ENCODE data around the gene COG6. TPM values are rescaled to one million over a fixed set of nuclear protein-coding genes. Genes with fewer than 3 reads are reported as not detected.

COG6 gene
- total RNA-seq, 1 donor from 2014 or later, result 21.4 TPM

DNA sequence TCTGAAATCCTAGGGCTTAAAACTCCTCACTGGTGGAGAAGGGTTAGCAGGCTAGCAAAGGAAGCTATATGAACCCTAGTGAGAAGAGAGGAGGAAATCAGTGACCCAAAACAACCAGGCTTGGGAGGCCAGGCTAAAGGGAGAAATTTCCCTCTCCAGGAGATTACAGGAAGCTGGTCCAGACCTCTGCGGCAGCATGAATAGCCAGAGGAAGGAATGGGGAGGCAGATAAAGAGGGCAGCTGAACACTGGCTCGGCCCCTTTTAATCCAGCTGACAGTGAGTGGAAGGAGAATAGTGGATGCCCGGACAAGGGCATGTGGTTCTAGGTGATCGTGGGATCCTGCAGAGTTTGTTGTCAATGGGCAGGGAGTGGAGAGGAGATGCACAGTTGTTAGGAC, 130.6 kb downstream of the COG6 start:
- no peak for ATAC-seq
- intact Hi-C loops (cut with DNase I), result loop anchor here (10.0 kb wide), 1 partner anchor 159 kb away; no protein-coding TSS in a partner anchor
- DNase-seq (ENCODE audit: missing footprints), result no peak

- no peak for ATAC-seq
- no peak for DNase-seq (ENCODE audit: missing footprints)
- intact Hi-C loops (cut with DNase I), result loop anchor here (10.0 kb wide), 1 partner anchor 158 kb away; no protein-coding TSS in a partner anchor
Observed at GRCh38 chr13:39787086-39787487, 131.6 kb downstream of the COG6 start.

- ATAC-seq (peak; percentile 54), DNase-seq (ENCODE audit: missing footprints) (no peak)
- intact Hi-C loops (cut with DNase I), result loop anchor here (10.0 kb wide), 1 partner anchor 157 kb away; no protein-coding TSS in a partner anchor
Observed at GRCh38 chr13:39788102-39788501, 132.6 kb downstream of the COG6 start.

- intact Hi-C loops (cut with DNase I), result loop anchor here (10.0 kb wide), 1 partner anchor 155 kb away; no protein-coding TSS in a partner anchor
- DNase-seq (ENCODE audit: missing footprints) (no peak), ATAC-seq (no peak)
Observed at GRCh38 chr13:39789451-39789850, 134.0 kb downstream of the COG6 start.

Small RNA genes lying within 50 kb of the gene (microRNA-seq; reads per million reads assigned to microRNA genes)
- not detected for gene MIR4305

Other genes starting within 250 kb of the COG6 start
- gene LHFPL6, start 52.5 kb upstream of the COG6 start, total RNA-seq, result 63.7 TPM

Measured in Right ventricle myocardium inferior (tissue), 1 donor.